ENCODE measurements around the gene MAGI2. TPM values are rescaled to one million over a fixed set of nuclear protein-coding genes. Genes with fewer than 3 reads are reported as not detected.
"Not testable (repeated sequence)": the region's sequence is repeated elsewhere in the genome, so short reads cannot be mapped to it uniquely, and the experiment has no call there.

MAGI2 gene
- total RNA-seq, 2 experiments from 2014 or later: 0.17 TPM

GRCh38 chr7:78260826-78261225, 1192.6 kb downstream of the MAGI2 start:
- no peak overlapping the region for H3K4me3 Mint-ChIP-seq
- DNase-seq: no peak
- no peaks in the 10 kb centered on the region for H3K36me3 Mint-ChIP-seq
- POLR2A ChIA-PET: no interaction called here
- CTCF ChIA-PET: no interaction called here
- no peaks in the 10 kb centered on the region for H3K9me3 Mint-ChIP-seq
- H3K27ac Mint-ChIP-seq: no peak overlapping the region
- H3K4me1 Mint-ChIP-seq (ENCODE audit: low read depth): no peaks in the 10 kb centered on the region
- intact Hi-C loops (cut with micrococcal nuclease): no loop called here
- no peaks in the 10 kb centered on the region for H3K27me3 Mint-ChIP-seq

GRCh38 chr7:78254726-78255055, 1198.8 kb downstream of the MAGI2 start:
- Mint-ChIP-seq H3K9me3 (no peaks in the 10 kb centered on the region), H3K27me3 (no peaks in the 10 kb centered on the region), H3K36me3 (no peaks in the 10 kb centered on the region), H3K27ac (no peak overlapping the region), H3K4me1 (ENCODE audit: low read depth) (no peaks in the 10 kb centered on the region), H3K4me3 (no peak overlapping the region)
- ChIA-PET POLR2A (no interaction called here), CTCF (no interaction called here)
- no peak for DNase-seq
- intact Hi-C loops (cut with micrococcal nuclease): no loop called here

- POLR2A ChIA-PET: no interaction called here
- Mint-ChIP-seq H3K36me3 (no peaks in the 10 kb centered on the region), H3K4me1 (ENCODE audit: low read depth) (no peaks in the 10 kb centered on the region), H3K9me3 (peaks cover 2% of the 10 kb centered on the region), H3K27me3 (no peaks in the 10 kb centered on the region), H3K4me3 (no peak overlapping the region), H3K27ac (no peak overlapping the region)
- no peak for DNase-seq
- CTCF ChIA-PET: no interaction called here
- intact Hi-C loops (cut with micrococcal nuclease): no loop called here
These were observed 1199.4 kb downstream of the MAGI2 start for GRCh38 chr7:78253850-78254725.

- no peak for DNase-seq
- no peak overlapping the region for H3K27ac Mint-ChIP-seq
- no peaks in the 10 kb centered on the region for H3K27me3 Mint-ChIP-seq
- peaks cover 19% of the 10 kb centered on the region for H3K9me3 Mint-ChIP-seq
- no peaks in the 10 kb centered on the region for H3K36me3 Mint-ChIP-seq
- no peak overlapping the region for H3K4me3 Mint-ChIP-seq
- ChIA-PET POLR2A (no interaction called here), CTCF (no interaction called here)
- intact Hi-C loops (cut with micrococcal nuclease): no loop called here
- H3K4me1 Mint-ChIP-seq (ENCODE audit: low read depth): no peaks in the 10 kb centered on the region
These were observed 1204.6 kb downstream of the MAGI2 start for GRCh38 chr7:78248867-78249266.

GRCh38 chr7:78247910-78248689, 1205.4 kb downstream of the MAGI2 start:
- Mint-ChIP-seq H3K27me3 (no peaks in the 10 kb centered on the region), H3K27ac (no peak overlapping the region), H3K4me3 (no peak overlapping the region), H3K4me1 (ENCODE audit: low read depth) (no peaks in the 10 kb centered on the region), H3K36me3 (no peaks in the 10 kb centered on the region), H3K9me3 (peaks cover 19% of the 10 kb centered on the region)
- ChIA-PET CTCF (interaction anchor here (0.7 kb wide), 1 partner anchor 114 kb away, joined by 4 read pairs; no protein-coding TSS in a partner anchor), POLR2A (no interaction called here)
- no peak for DNase-seq
- intact Hi-C loops (cut with micrococcal nuclease): no loop called here

GRCh38 chr7:78240179-78240578, 1213.3 kb downstream of the MAGI2 start:
- CTCF ChIA-PET; H3K4me1 Mint-ChIP-seq (ENCODE audit: low read depth): not testable (repeated sequence)

GRCh38 chr7:78234634-78235033, 1218.8 kb downstream of the MAGI2 start:
- peaks cover 6% of the 10 kb centered on the region for H3K9me3 Mint-ChIP-seq
- ChIA-PET POLR2A (no interaction called here), CTCF (no interaction called here)
- H3K27me3 Mint-ChIP-seq: no peaks in the 10 kb centered on the region
- H3K27ac Mint-ChIP-seq: no peak overlapping the region
- no peaks in the 10 kb centered on the region for H3K36me3 Mint-ChIP-seq
- no peak overlapping the region for H3K4me3 Mint-ChIP-seq
- no peaks in the 10 kb centered on the region for H3K4me1 Mint-ChIP-seq (ENCODE audit: low read depth)
- DNase-seq: no peak
- intact Hi-C loops (cut with micrococcal nuclease): no loop called here

More at GRCh38 chr7:78240179-78240578, 1213.3 kb downstream of the MAGI2 start:
- H3K27ac Mint-ChIP-seq; POLR2A ChIA-PET; intact Hi-C loops (cut with micrococcal nuclease); H3K36me3 Mint-ChIP-seq; H3K9me3 Mint-ChIP-seq; H3K27me3 Mint-ChIP-seq; DNase-seq; H3K4me3 Mint-ChIP-seq: not testable (repeated sequence)

GRCh38 chr7:78232806-78233205, 1220.7 kb downstream of the MAGI2 start:
- Mint-ChIP-seq H3K27me3 (peaks cover 7% of the 10 kb centered on the region), H3K27ac (no peak overlapping the region), H3K4me1 (ENCODE audit: low read depth) (no peaks in the 10 kb centered on the region), H3K4me3 (no peak overlapping the region), H3K36me3 (no peaks in the 10 kb centered on the region), H3K9me3 (peaks cover 6% of the 10 kb centered on the region)
- POLR2A ChIA-PET: no interaction called here
- no peak for DNase-seq
- intact Hi-C loops (cut with micrococcal nuclease): no loop called here
- CTCF ChIA-PET: no interaction called here

- no peaks in the 10 kb centered on the region for H3K36me3 Mint-ChIP-seq
- POLR2A ChIA-PET: no interaction called here
- intact Hi-C loops (cut with micrococcal nuclease): loop anchor here (5.0 kb wide), 1 partner anchor 204 kb away; no protein-coding TSS in a partner anchor
- H3K4me1 Mint-ChIP-seq (ENCODE audit: low read depth): no peaks in the 10 kb centered on the region
- CTCF ChIA-PET: interaction anchor here (0.6 kb wide), 1 partner anchor 220 kb away, joined by 4 read pairs; no protein-coding TSS in a partner anchor
- H3K27me3 Mint-ChIP-seq: peaks cover 7% of the 10 kb centered on the region
- no peaks in the 10 kb centered on the region for H3K9me3 Mint-ChIP-seq
- DNase-seq: peak; percentile 51
- H3K4me3 Mint-ChIP-seq: no peak overlapping the region
- H3K27ac Mint-ChIP-seq: no peak overlapping the region
These were observed 1227.3 kb downstream of the MAGI2 start for GRCh38 chr7:78226059-78226719.

- Mint-ChIP-seq H3K9me3 (no peaks in the 10 kb centered on the region), H3K4me3 (no peak overlapping the region), H3K27me3 (peaks cover 7% of the 10 kb centered on the region), H3K27ac (no peak overlapping the region), H3K4me1 (ENCODE audit: low read depth) (no peaks in the 10 kb centered on the region), H3K36me3 (no peaks in the 10 kb centered on the region)
- ChIA-PET CTCF (no interaction called here), POLR2A (no interaction called here)
- DNase-seq: no peak
- intact Hi-C loops (cut with micrococcal nuclease): loop anchor here (5.0 kb wide), 1 partner anchor 203 kb away; no protein-coding TSS in a partner anchor
These were observed 1227.9 kb downstream of the MAGI2 start for GRCh38 chr7:78225534-78225933.

- H3K4me3 Mint-ChIP-seq: no peak overlapping the region
- intact Hi-C loops (cut with micrococcal nuclease): loop anchor here (5.0 kb wide), 1 partner anchor 203 kb away; no protein-coding TSS in a partner anchor
- ChIA-PET CTCF (no interaction called here), POLR2A (no interaction called here)
- H3K27me3 Mint-ChIP-seq: peaks cover 7% of the 10 kb centered on the region
- no peaks in the 10 kb centered on the region for H3K36me3 Mint-ChIP-seq
- H3K27ac Mint-ChIP-seq: no peak overlapping the region
- no peaks in the 10 kb centered on the region for H3K9me3 Mint-ChIP-seq
- H3K4me1 Mint-ChIP-seq (ENCODE audit: low read depth): no peaks in the 10 kb centered on the region
- no peak for DNase-seq
These were observed 1228.5 kb downstream of the MAGI2 start for GRCh38 chr7:78224923-78225322.

GRCh38 chr7:78223598-78223997, 1229.9 kb downstream of the MAGI2 start:
- Mint-ChIP-seq H3K4me1 (ENCODE audit: low read depth) (no peaks in the 10 kb centered on the region), H3K4me3 (no peak overlapping the region), H3K36me3 (no peaks in the 10 kb centered on the region), H3K27me3 (peaks cover 6% of the 10 kb centered on the region), H3K9me3 (no peaks in the 10 kb centered on the region), H3K27ac (no peak overlapping the region)
- DNase-seq: no peak
- POLR2A ChIA-PET: no interaction called here
- intact Hi-C loops (cut with micrococcal nuclease): no loop called here
- CTCF ChIA-PET: no interaction called here
